ENCODE results near the gene VAC14.

Gene VAC14

DNA sequence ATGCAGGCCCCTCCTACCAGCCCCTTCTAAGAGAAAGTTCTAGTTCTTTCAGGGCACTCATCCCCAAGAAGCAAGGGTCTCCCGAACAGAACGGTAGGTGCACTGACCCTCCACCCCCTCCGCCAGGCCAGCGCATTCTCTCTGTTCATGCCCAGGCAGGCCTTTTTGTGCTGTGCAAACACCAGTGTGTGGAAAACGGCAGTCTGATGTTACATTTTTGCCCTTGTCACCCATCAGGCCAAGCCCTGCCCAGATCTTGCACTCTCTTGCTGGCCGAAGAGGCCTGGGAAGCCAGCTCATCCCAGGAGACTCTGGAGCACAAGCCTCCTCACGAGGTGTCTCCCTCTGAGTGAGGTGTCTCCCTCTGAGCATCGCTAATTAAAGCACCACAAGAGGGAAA lies 99.0 kb downstream of the VAC14 start:
- Histone ChIP-seq H3K27ac (ENCODE audit: low read depth, low read length, poor library complexity, severe bottlenecking) (no peak overlapping the region), H3K4me2 (ENCODE audit: low read length) (no peak overlapping the region), H3K79me2 (ENCODE audit: insufficient read depth, low read length) (no peaks in the 10 kb centered on the region), H3F3A (ENCODE audit: insufficient read depth, low read length) (no peaks in the 10 kb centered on the region), H3K4me3 (ENCODE audit: low read depth, low read length, poor library complexity, severe bottlenecking) (no peak overlapping the region), H3K4me1 (ENCODE audit: insufficient read depth, low read length, severe bottlenecking) (no peaks in the 10 kb centered on the region), H3K36me3 (ENCODE audit: insufficient read depth, low read length) (no peaks in the 10 kb centered on the region; the same call in 1 of the 2 replicates), H3K9ac (ENCODE audit: low read length) (no peak overlapping the region), H4K20me1 (ENCODE audit: insufficient read depth, low read length) (no peaks in the 10 kb centered on the region), H3K9me3 (ENCODE audit: low read length) (no peaks in the 10 kb centered on the region), H2AFZ (ENCODE audit: low read length) (no peak overlapping the region), H3K27me3 (ENCODE audit: insufficient read depth, low read length) (no peaks in the 10 kb centered on the region), H3K9me2 (ENCODE audit: low read depth, low read length) (no peaks in the 10 kb centered on the region)
- TF ChIP-seq, protein P1, sequence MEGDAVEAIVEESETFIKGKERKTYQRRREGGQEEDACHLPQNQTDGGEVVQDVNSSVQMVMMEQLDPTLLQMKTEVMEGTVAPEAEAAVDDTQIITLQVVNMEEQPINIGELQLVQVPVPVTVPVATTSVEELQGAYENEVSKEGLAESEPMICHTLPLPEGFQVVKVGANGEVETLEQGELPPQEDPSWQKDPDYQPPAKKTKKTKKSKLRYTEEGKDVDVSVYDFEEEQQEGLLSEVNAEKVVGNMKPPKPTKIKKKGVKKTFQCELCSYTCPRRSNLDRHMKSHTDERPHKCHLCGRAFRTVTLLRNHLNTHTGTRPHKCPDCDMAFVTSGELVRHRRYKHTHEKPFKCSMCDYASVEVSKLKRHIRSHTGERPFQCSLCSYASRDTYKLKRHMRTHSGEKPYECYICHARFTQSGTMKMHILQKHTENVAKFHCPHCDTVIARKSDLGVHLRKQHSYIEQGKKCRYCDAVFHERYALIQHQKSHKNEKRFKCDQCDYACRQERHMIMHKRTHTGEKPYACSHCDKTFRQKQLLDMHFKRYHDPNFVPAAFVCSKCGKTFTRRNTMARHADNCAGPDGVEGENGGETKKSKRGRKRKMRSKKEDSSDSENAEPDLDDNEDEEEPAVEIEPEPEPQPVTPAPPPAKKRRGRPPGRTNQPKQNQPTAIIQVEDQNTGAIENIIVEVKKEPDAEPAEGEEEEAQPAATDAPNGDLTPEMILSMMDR (IDR thresholded peaks at IDR 0.05; ENCODE audit: low read length), result no peak
- TF ChIP-seq EZH2 (IDR thresholded peaks at IDR 0.05; ENCODE audit: borderline replicate concordance, low read length), result no peak

GRCh38 chr16:70701596-70701995 lies 99.4 kb downstream of the VAC14 start:
- Histone ChIP-seq H3K9me2 (ENCODE audit: low read depth, low read length) (no peaks in the 10 kb centered on the region), H3K4me3 (ENCODE audit: low read depth, low read length, poor library complexity, severe bottlenecking) (no peak overlapping the region), H3K36me3 (ENCODE audit: insufficient read depth, low read length) (no peaks in the 10 kb centered on the region; the same call in 1 of the 2 replicates), H2AFZ (ENCODE audit: low read length) (no peak overlapping the region), H4K20me1 (ENCODE audit: insufficient read depth, low read length) (no peaks in the 10 kb centered on the region), H3K4me1 (ENCODE audit: insufficient read depth, low read length, severe bottlenecking) (no peaks in the 10 kb centered on the region), H3K27me3 (ENCODE audit: insufficient read depth, low read length) (no peaks in the 10 kb centered on the region), H3K9me3 (ENCODE audit: low read length) (no peaks in the 10 kb centered on the region), H3F3A (ENCODE audit: insufficient read depth, low read length) (no peaks in the 10 kb centered on the region), H3K4me2 (ENCODE audit: low read length) (no peak overlapping the region), H3K9ac (ENCODE audit: low read length) (no peak overlapping the region), H3K79me2 (ENCODE audit: insufficient read depth, low read length) (no peaks in the 10 kb centered on the region), H3K27ac (ENCODE audit: low read depth, low read length, poor library complexity, severe bottlenecking) (no peak overlapping the region)
- TF ChIP-seq EZH2 (IDR thresholded peaks at IDR 0.05; ENCODE audit: borderline replicate concordance, low read length), result no peak
- TF ChIP-seq, protein P1 (IDR thresholded peaks at IDR 0.05; ENCODE audit: low read length), result no peak

DNA sequence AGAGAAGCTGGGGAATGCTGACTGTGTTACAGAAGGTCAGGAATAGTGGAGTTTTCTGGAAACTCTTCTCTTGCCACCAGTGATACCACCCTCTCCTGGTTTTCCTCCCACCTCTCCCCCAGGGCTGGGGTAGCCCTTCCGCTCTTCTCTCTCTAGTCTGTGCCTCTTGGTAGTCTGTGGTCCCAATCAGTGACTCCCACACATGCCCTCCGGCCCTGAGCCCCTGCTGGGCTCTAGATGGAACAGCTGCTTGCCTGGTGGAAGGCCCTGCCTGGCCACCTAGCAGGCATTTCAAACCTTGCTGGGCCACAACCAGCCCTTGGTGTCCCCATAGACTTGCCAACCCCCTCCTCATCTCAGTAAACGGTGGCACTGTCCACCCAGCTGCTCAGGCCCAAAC lies 99.9 kb downstream of the VAC14 start:
- no peak for TF ChIP-seq EZH2 (IDR thresholded peaks at IDR 0.05; ENCODE audit: borderline replicate concordance, low read length)
- TF ChIP-seq, protein P1 (IDR thresholded peaks at IDR 0.05; ENCODE audit: low read length), result no peak
- no peaks in the 10 kb centered on the region for H3K27me3 ChIP-seq (ENCODE audit: insufficient read depth, low read length)
- no peak overlapping the region for H3K4me2 ChIP-seq (ENCODE audit: low read length)
- H3K9me2 ChIP-seq (ENCODE audit: low read depth, low read length), result no peaks in the 10 kb centered on the region
- H2AFZ ChIP-seq (ENCODE audit: low read length), result no peak overlapping the region
- no peaks in the 10 kb centered on the region for H3K79me2 ChIP-seq (ENCODE audit: insufficient read depth, low read length)
- no peaks in the 10 kb centered on the region for H4K20me1 ChIP-seq (ENCODE audit: insufficient read depth, low read length)
- no peaks in the 10 kb centered on the region; the same call in 1 of the 2 replicates for H3K36me3 ChIP-seq (ENCODE audit: insufficient read depth, low read length)
- H3K27ac ChIP-seq (ENCODE audit: low read depth, low read length, poor library complexity, severe bottlenecking), result no peak overlapping the region
- H3K9ac ChIP-seq (ENCODE audit: low read length), result no peak overlapping the region
- no peaks in the 10 kb centered on the region for H3F3A ChIP-seq (ENCODE audit: insufficient read depth, low read length)
- no peaks in the 10 kb centered on the region for H3K9me3 ChIP-seq (ENCODE audit: low read length)
- no peak overlapping the region for H3K4me3 ChIP-seq (ENCODE audit: low read depth, low read length, poor library complexity, severe bottlenecking)
- no peaks in the 10 kb centered on the region for H3K4me1 ChIP-seq (ENCODE audit: insufficient read depth, low read length, severe bottlenecking)

Data from OCI-LY1 (cell line).